Progenitor cell of endocrine pancreas (in vitro differentiated cells): ENCODE data around the gene VPS13C. TPM values are rescaled to one million over a fixed set of nuclear protein-coding genes. Genes with fewer than 3 reads are reported as not detected.
"Not testable (repeated sequence)": the region's sequence is repeated elsewhere in the genome, so short reads cannot be mapped to it uniquely, and the experiment has no call there.

Experiments used
- DNase-seq: peaks from one replicate; pipeline ENCODE4 v3.0.0; 2021; ENCODE audit warnings: low spot score; ENCODE audit not compliant: unreplicated experiment
- H3K27ac Mint-ChIP-seq: 2 replicates; pipeline ENCODE4 v1.8.0; 2021; ENCODE audit warnings: mild to moderate bottlenecking, moderate library complexity, mixed read lengths
- H3K27me3 Mint-ChIP-seq: 2 replicates; pipeline ENCODE4 v1.8.0; 2021; ENCODE audit warnings: mixed read lengths
- H3K36me3 Mint-ChIP-seq: 2 replicates; pipeline ENCODE4 v1.8.0; 2022; ENCODE audit warnings: mixed read lengths; ENCODE audit not compliant: insufficient read depth
- H3K4me1 Mint-ChIP-seq: 2 replicates; pipeline ENCODE4 v1.8.0; 2021; ENCODE audit warnings: low read depth, mixed read lengths
- H3K4me3 Mint-ChIP-seq: 2 replicates; pipeline ENCODE4 v1.8.0; 2021; ENCODE audit warnings: low read depth, mild to moderate bottlenecking, moderate library complexity, mixed read lengths
- H3K9me3 Mint-ChIP-seq: 2 replicates; pipeline ENCODE4 v1.8.0; 2021; ENCODE audit warnings: low read depth, mixed read lengths
- CTCF ChIP-seq: fragments of 200-600 bp; sonication (generic); IDR thresholded peaks from one replicate; pipeline ENCODE4 v1.5.0; 2021; ENCODE audit warnings: antibody characterized with exemption, mild to moderate bottlenecking; ENCODE audit not compliant: unreplicated experiment
- total RNA-seq: library from RNA; stranded (reverse); gene quantifications from 2 replicates; pipeline ENCODE4 v1.2.1, GENCODE V29; 2021

The VPS13C gene
- total RNA-seq, 1 donor from 2014 or later: 47.7 TPM

- peaks cover 2% of the 10 kb centered on the region for H3K9me3 Mint-ChIP-seq
- no peak for TF ChIP-seq CTCF
- no peak for DNase-seq
- H3K36me3 Mint-ChIP-seq: peaks cover 2% of the 10 kb centered on the region
- H3K27me3 Mint-ChIP-seq: no peaks in the 10 kb centered on the region
- no peak overlapping the region for H3K4me3 Mint-ChIP-seq
- peaks cover 17% of the 10 kb centered on the region for H3K4me1 Mint-ChIP-seq
- no peak overlapping the region for H3K27ac Mint-ChIP-seq
Measured at GRCh38 chr15:62051166-62051565, 9.1 kb downstream of the VPS13C start.

- H3K36me3 Mint-ChIP-seq: peaks cover 2% of the 10 kb centered on the region
- H3K4me1 Mint-ChIP-seq: peaks cover 21% of the 10 kb centered on the region
- H3K27ac Mint-ChIP-seq: no peak overlapping the region
- H3K4me3 Mint-ChIP-seq: no peak overlapping the region
- DNase-seq: no peak
- H3K9me3 Mint-ChIP-seq: peaks cover 2% of the 10 kb centered on the region
- no peaks in the 10 kb centered on the region for H3K27me3 Mint-ChIP-seq
- no peak for TF ChIP-seq CTCF
Measured at GRCh38 chr15:62050115-62050514, 10.1 kb downstream of the VPS13C start.

GRCh38 chr15:62048254-62048653 lies 12.0 kb downstream of the VPS13C start:
- H3K9me3 Mint-ChIP-seq, H3K4me3 Mint-ChIP-seq, H3K4me1 Mint-ChIP-seq, H3K27me3 Mint-ChIP-seq, DNase-seq, H3K27ac Mint-ChIP-seq, H3K36me3 Mint-ChIP-seq: not testable (repeated sequence)

DNA sequence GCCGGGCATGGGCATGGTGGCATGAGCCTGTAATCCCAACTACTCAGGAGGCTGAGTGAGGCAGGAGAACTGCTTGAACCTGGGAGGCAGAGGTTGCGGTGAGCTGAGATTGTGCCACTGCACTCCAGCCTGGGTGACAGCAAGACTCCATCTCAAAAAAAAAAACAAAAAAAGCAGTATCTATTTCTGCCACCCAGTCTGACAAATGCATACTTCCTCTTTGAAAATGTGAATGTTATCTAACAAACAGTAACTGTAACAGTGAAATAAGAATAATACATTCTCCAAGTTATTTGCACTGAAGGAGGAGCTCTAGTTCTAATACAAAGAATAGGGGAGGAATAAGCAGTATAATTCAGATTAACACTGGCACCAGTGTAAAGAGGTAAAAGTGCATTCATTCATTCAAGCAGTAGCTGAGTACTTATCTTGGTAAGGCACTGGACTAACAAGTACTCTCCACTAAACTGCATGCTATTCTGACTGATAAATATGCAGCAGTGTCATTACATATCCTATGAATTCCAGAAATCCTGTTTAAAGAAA lies 12.9 kb downstream of the VPS13C start:
- DNase-seq: no peak
- peaks cover 2% of the 10 kb centered on the region for H3K9me3 Mint-ChIP-seq
- H3K36me3 Mint-ChIP-seq: peaks cover 2% of the 10 kb centered on the region

GRCh38 chr15:62046078-62046743 lies 14.0 kb downstream of the VPS13C start:
- Mint-ChIP-seq H3K4me3 (no peak overlapping the region), H3K27me3 (no peaks in the 10 kb centered on the region), H3K4me1 (peaks cover 10% of the 10 kb centered on the region), H3K27ac (no peak overlapping the region), H3K36me3 (peaks cover 2% of the 10 kb centered on the region), H3K9me3 (peaks cover 2% of the 10 kb centered on the region)
- DNase-seq: no peak
- TF ChIP-seq CTCF: no peak

More for the DNA sequence above, 12.9 kb downstream of the VPS13C start:
- H3K4me1 Mint-ChIP-seq: peaks cover 9% of the 10 kb centered on the region
- no peak overlapping the region for H3K4me3 Mint-ChIP-seq
- TF ChIP-seq CTCF: no peak
- no peaks in the 10 kb centered on the region for H3K27me3 Mint-ChIP-seq
- H3K27ac Mint-ChIP-seq: no peak overlapping the region
